ENCODE measurements around the gene MAGI2. TPM values are rescaled to one million over a fixed set of nuclear protein-coding genes. Genes with fewer than 3 reads are reported as not detected.
"Not testable (repeated sequence)": the region's sequence is repeated elsewhere in the genome, so short reads cannot be mapped to it uniquely, and the experiment has no call there.

MAGI2 gene
- total and polyA plus RNA-seq, 2 donors (not counting 3 experiments of a cell fraction or from before 2014, with no cell fraction given): 0.28 to 6.0 TPM

DNA sequence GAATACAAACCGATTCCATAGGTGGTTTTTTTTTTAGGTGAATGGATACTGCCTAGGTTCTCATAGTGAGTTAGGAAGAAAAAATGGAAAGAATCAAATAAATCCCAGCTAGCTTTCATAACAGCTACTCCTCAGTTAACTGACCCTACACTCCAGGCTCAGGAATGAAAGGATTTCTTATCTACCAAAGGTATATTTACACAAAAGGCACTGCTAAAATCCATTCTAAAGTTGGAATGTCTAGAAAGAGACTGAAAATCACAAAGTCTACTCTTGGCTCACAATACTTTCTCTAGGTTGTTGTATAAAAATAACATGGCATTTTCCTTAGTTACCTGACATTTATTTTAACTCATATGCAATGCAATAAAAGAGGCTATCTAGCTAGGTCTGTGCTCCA, 375.2 kb downstream of the MAGI2 start:
- Histone ChIP-seq H3K27ac (ENCODE audit: insufficient read depth, low read depth, low read length) (no peak overlapping the region), H3K9me1 (replicated peaks; ENCODE audit: control insufficient read depth, extremely low read depth, insufficient read depth, low read length) (no peaks in the 10 kb centered on the region), H3K36me3 (ENCODE audit: control insufficient read depth in 2 of 2, extremely low read depth in 1 of 2, insufficient read depth in 2 of 2, low read length in 2 of 2) (no peaks in the 10 kb centered on the region), H3K4me1 (ENCODE audit: control insufficient read depth, extremely low read depth, insufficient read depth, low read length) (no peaks in the 10 kb centered on the region), H3K4me3 (replicated peaks in 1 of 3; ENCODE audit: insufficient read depth in 1 of 3, low read depth in 1 of 3, low read length in 3 of 3) (no peak overlapping the region), H3K27me3 (ENCODE audit: control insufficient read depth in 2 of 2, insufficient read depth in 2 of 2, low read length in 2 of 2) (no peaks in the 10 kb centered on the region), H3K9me3 (replicated peaks; ENCODE audit: control insufficient read depth, insufficient read depth, low read length) (no peaks in the 10 kb centered on the region), H3K9ac (replicated peaks; ENCODE audit: extremely low read depth, insufficient read depth, low read length) (no peak overlapping the region), H3K79me2 (ENCODE audit: control insufficient read depth, insufficient read depth, low read length) (no peaks in the 10 kb centered on the region), H4K20me1 (replicated peaks; ENCODE audit: control insufficient read depth, extremely low read depth, insufficient read depth, low read length) (no peaks in the 10 kb centered on the region), H2AFZ (ENCODE audit: low read depth, low read length) (no peak overlapping the region), H3K4me2 (ENCODE audit: insufficient read depth, low read length) (no peak overlapping the region)
- ChIA-PET POLR2A (no interaction called here), CTCF (interaction anchor here (1.3 kb wide), 1 partner anchor 12 kb away, joined by 3 read pairs; no protein-coding TSS in a partner anchor)
- no peak for FAIRE-seq
- dilution Hi-C loops (cut with MboI; ENCODE audit: extremely low pct_ligation_motif_present, low sequenced_read_pairs): no loop called here
- DNase-seq (ENCODE audit: low read depth, low spot score): no peak
- TF ChIP-seq JUN (IDR thresholded peaks at IDR 0.05; ENCODE audit: borderline replicate concordance, insufficient read depth, insufficient read length, low read depth): no peak
- no peak for TF ChIP-seq POLR2AphosphoS5 (IDR thresholded peaks at IDR 0.05; ENCODE audit: insufficient read depth, low read depth, low read length)
- TF ChIP-seq POLR2A (IDR thresholded peaks at IDR 0.05; ENCODE audit: low read depth, low read length): no peak
- no TSS peak for BruUV-seq (replicated peaks)
- intact Hi-C loops (cut with micrococcal nuclease): no loop called here

- BruUV-seq (replicated peaks); H3K9me1 ChIP-seq (replicated peaks; ENCODE audit: control insufficient read depth, extremely low read depth, insufficient read depth, low read length); DNase-seq (ENCODE audit: low read depth, low spot score); H3K4me2 ChIP-seq (ENCODE audit: insufficient read depth, low read length); FAIRE-seq; H3K4me3 ChIP-seq (replicated peaks in 1 of 3; ENCODE audit: insufficient read depth in 1 of 3, low read depth in 1 of 3, low read length in 3 of 3); dilution Hi-C loops (cut with MboI; ENCODE audit: extremely low pct_ligation_motif_present, low sequenced_read_pairs); H4K20me1 ChIP-seq (replicated peaks; ENCODE audit: control insufficient read depth, extremely low read depth, insufficient read depth, low read length); CTCF ChIA-PET; H3K27ac ChIP-seq (ENCODE audit: insufficient read depth, low read depth, low read length); H2AFZ ChIP-seq (ENCODE audit: low read depth, low read length); H3K36me3 ChIP-seq (ENCODE audit: control insufficient read depth in 2 of 2, extremely low read depth in 1 of 2, insufficient read depth in 2 of 2, low read length in 2 of 2); H3K9ac ChIP-seq (replicated peaks; ENCODE audit: extremely low read depth, insufficient read depth, low read length); H3K4me1 ChIP-seq (ENCODE audit: control insufficient read depth, extremely low read depth, insufficient read depth, low read length); POLR2A ChIA-PET; H3K79me2 ChIP-seq (ENCODE audit: control insufficient read depth, insufficient read depth, low read length); H3K27me3 ChIP-seq (ENCODE audit: control insufficient read depth in 2 of 2, insufficient read depth in 2 of 2, low read length in 2 of 2); intact Hi-C loops (cut with micrococcal nuclease); H3K9me3 ChIP-seq (replicated peaks; ENCODE audit: control insufficient read depth, insufficient read depth, low read length): not testable (repeated sequence)
Observed at GRCh38 chr7:79071187-79071586, 382.3 kb downstream of the MAGI2 start.
